ENCODE results near the gene KCTD14. TPM values are rescaled to one million over a fixed set of nuclear protein-coding genes. Genes with fewer than 3 reads are reported as not detected.
"Not testable (repeated sequence)": the region's sequence is repeated elsewhere in the genome, so short reads cannot be mapped to it uniquely, and the experiment has no call there.

The KCTD14 gene
- total RNA-seq, 2 experiments from 2014 or later = not detected

GRCh38 chr11:78041843-78042440 lies 18.9 kb upstream of the KCTD14 start:
- ChIA-PET CTCF (ENCODE audit: unreplicated experiment) (no interaction called here), POLR2A (interaction anchor here (0.6 to 0.9 kb wide), 2 partner anchors 32 to 392 kb away, joined by 3 to 5 read pairs; no protein-coding TSS in a partner anchor)
- no peaks in the 10 kb centered on the region for H3K9me3 ChIP-seq (ENCODE audit: low read length)
- no peak overlapping the region for H3K4me2 ChIP-seq (ENCODE audit: low read length)
- no peaks in the 10 kb centered on the region for H3K9me2 ChIP-seq (ENCODE audit: insufficient read depth, low read length)
- no peak overlapping the region for H3K27ac ChIP-seq (ENCODE audit: low read depth, low read length, poor library complexity, severe bottlenecking)
- no peaks in the 10 kb centered on the region for H4K20me1 ChIP-seq (ENCODE audit: insufficient read depth, low read length)
- no peak overlapping the region for H3K4me3 ChIP-seq (ENCODE audit: low read depth, low read length, poor library complexity, severe bottlenecking)
- intact Hi-C loops (cut with micrococcal nuclease; ENCODE audit: unreplicated experiment) = no loop called here
- no TSS peak for BruUV-seq (replicated peaks)
- H3K79me2 ChIP-seq (ENCODE audit: insufficient read depth, low read depth, low read length) = no peaks in the 10 kb centered on the region
- no peak for DNase-seq (ENCODE audit: low spot score)
- H3K36me3 ChIP-seq (ENCODE audit: insufficient read depth, low read length) = no peaks in the 10 kb centered on the region
- no peak overlapping the region for H2AFZ ChIP-seq (ENCODE audit: low read length)
- TF ChIP-seq EZH2phosphoT487 (IDR thresholded peaks at IDR 0.05; ENCODE audit: borderline replicate concordance, low read depth, low read length) (no peak), CTCF (conservative IDR thresholded peaks at IDR 0.05; ENCODE audit: low read length) (no peak)
- peaks cover 3% of the 10 kb centered on the region for H3K4me1 ChIP-seq (ENCODE audit: insufficient read depth, low read length, poor library complexity, severe bottlenecking)

- H2AFZ ChIP-seq (ENCODE audit: low read length); DNase-seq (ENCODE audit: low spot score); H3K4me1 ChIP-seq (ENCODE audit: insufficient read depth, low read length, poor library complexity, severe bottlenecking); H3K4me2 ChIP-seq (ENCODE audit: low read length); intact Hi-C loops (cut with micrococcal nuclease; ENCODE audit: unreplicated experiment); H3K4me3 ChIP-seq (ENCODE audit: low read depth, low read length, poor library complexity, severe bottlenecking); H3K9me3 ChIP-seq (ENCODE audit: low read length); H3K36me3 ChIP-seq (ENCODE audit: insufficient read depth, low read length); H3K9me2 ChIP-seq (ENCODE audit: insufficient read depth, low read length); H4K20me1 ChIP-seq (ENCODE audit: insufficient read depth, low read length); H3K27ac ChIP-seq (ENCODE audit: low read depth, low read length, poor library complexity, severe bottlenecking); BruUV-seq (replicated peaks); H3K79me2 ChIP-seq (ENCODE audit: insufficient read depth, low read depth, low read length); CTCF ChIA-PET (ENCODE audit: unreplicated experiment): not testable (repeated sequence)
- POLR2A ChIA-PET = interaction anchor here (0.9 kb wide), 1 partner anchor 392 kb away, joined by 3 read pairs; no protein-coding TSS in a partner anchor
Measured at GRCh38 chr11:78041380-78041719, 18.3 kb upstream of the KCTD14 start.

- Histone ChIP-seq H4K20me1 (ENCODE audit: insufficient read depth, low read length) (no peaks in the 10 kb centered on the region), H2AFZ (ENCODE audit: low read length) (no peak overlapping the region), H3K4me2 (ENCODE audit: low read length) (no peak overlapping the region), H3K9me2 (ENCODE audit: insufficient read depth, low read length) (no peaks in the 10 kb centered on the region), H3K79me2 (ENCODE audit: insufficient read depth, low read depth, low read length) (no peaks in the 10 kb centered on the region), H3K27ac (ENCODE audit: low read depth, low read length, poor library complexity, severe bottlenecking) (no peak overlapping the region), H3K9me3 (ENCODE audit: low read length) (no peaks in the 10 kb centered on the region), H3K36me3 (ENCODE audit: insufficient read depth, low read length) (no peaks in the 10 kb centered on the region), H3K4me3 (ENCODE audit: low read depth, low read length, poor library complexity, severe bottlenecking) (no peak overlapping the region), H3K4me1 (ENCODE audit: insufficient read depth, low read length, poor library complexity, severe bottlenecking) (no peaks in the 10 kb centered on the region)
- CTCF ChIA-PET (ENCODE audit: unreplicated experiment) = no interaction called here
- POLR2A ChIA-PET = interaction anchor here (0.9 kb wide), 1 partner anchor 391 kb away, joined by 3 read pairs; no protein-coding TSS in a partner anchor
- TF ChIP-seq CTCF (conservative IDR thresholded peaks at IDR 0.05; ENCODE audit: low read length) (no peak), EZH2phosphoT487 (IDR thresholded peaks at IDR 0.05; ENCODE audit: borderline replicate concordance, low read depth, low read length) (no peak)
- no TSS peak for BruUV-seq (replicated peaks)
- DNase-seq (ENCODE audit: low spot score) = no peak
- intact Hi-C loops (cut with micrococcal nuclease; ENCODE audit: unreplicated experiment) = no loop called here
Measured at GRCh38 chr11:78040691-78041379, 17.8 kb upstream of the KCTD14 start.

Measured in OCI-LY7 (cell line).